Activated CD4-positive, alpha-beta T cell treated with anti-CD3 and anti-CD28 coated beads, Interleukin-2, Interleukin-6, amounts not matched to agents 100 ng/mL and 50 ng/mL, durations not matched to agents 16 hours and 8 hours (primary cell): ENCODE measurements around the gene ELN.
"Not testable (repeated sequence)": the region's sequence is repeated elsewhere in the genome, so short reads cannot be mapped to it uniquely, and the experiment has no call there.

Source experiments
- DNase-seq: peaks from one replicate; pipeline ENCODE4 v3.0.0-alpha.2; 2020

The ELN gene

DNA sequence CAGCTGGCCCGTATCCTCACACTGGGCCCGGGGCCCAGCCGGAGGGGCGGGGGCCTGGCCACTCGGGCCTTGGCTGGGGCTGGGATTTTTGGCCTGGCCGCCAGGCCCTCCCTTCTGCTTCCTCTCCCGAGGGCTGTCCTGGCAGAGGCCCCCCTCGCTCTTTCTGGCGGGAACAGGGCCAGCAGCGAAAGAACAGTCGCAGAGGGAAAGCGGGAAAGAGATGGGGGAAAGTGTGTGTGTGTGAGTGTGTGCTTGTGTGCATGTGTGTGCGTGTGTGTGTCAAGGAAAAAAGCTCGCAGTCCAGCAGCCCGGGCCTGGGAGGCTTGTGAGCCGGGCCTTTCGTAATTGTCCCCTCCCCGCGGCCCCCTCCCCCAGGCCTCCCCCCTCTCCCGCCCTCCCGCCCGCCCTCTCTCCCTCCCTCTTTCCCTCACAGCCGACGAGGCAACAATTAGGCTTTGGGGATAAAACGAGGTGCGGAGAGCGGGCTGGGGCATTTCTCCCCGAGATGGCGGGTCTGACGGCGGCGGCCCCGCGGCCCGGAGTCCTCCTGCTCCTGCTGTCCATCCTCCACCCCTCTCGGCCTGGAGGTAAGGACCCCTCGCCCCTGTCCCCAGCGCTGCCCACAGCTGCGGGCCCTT is at the start of gene ELN:
Gene ELN, plus strand, starts transcription at position 491 of the 638 bp plus-strand sequence. Its CDS starts 15 bp downstream, at position 506.
- DNase-seq: no peak

DNA sequence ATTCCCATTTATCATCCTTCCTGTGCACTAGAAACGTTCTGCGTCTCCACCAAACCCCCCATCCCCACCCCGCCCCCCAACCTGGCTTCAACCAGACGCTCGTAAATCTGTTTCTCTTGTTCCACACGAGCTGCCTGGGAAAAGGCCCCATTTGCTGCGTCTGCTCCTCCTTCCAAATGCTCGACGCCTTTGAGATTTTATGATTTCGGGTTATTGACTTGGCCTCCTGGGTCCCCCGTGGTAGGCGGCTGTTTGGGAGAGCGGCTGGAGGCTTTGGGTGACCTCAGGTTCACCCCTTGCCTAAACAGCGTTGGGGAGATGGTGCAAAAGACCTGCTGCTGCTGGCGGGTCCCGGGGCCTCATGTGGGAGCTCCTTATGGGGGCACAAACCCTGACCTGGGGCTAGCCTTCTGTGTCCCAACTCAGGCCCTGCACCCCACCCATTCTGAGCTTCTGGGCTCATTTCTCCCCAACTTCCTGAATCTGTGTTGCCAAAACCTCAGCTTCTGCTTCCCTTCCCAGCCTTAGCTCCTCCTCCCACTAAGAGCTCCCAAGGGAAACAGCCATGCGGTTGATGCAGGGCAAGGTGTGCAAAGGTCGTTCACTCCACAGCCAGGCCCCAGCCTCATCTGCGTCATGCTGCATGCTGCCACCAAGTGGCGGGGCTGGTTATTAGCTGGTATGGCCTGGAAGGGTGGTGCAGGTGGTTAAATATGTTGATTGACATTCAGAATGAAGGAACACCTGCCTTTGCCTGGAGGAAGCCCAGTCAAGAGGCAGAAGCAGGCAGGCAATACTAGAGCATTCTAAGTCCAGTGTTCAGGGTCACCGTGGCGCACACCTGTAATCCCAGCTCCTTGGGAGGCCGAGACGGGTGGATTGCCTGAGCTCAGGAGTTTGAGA is 49.1 kb upstream of the ELN start:
- peak; percentile 53 for DNase-seq

DNA sequence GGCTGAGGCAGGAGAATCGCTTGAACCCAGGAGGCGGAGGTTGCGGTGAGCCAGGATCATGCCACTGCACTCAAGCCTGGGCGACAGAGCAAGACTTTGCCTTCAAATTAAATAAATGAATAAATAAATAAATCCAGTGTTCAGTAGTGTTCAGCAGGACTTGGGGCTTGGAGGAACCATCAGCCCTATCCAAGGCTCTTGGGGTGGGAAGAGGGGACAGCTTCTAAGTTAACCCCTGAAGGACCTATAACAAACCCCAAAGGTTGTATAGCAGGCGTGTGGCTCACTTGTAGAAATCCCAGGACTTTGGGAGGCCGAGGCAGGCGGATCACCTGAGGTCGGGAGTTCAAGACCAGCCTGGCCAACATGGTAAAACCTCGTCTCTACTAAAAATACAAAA is 48.3 kb upstream of the ELN start:
- DNase-seq: not testable (repeated sequence)

DNA sequence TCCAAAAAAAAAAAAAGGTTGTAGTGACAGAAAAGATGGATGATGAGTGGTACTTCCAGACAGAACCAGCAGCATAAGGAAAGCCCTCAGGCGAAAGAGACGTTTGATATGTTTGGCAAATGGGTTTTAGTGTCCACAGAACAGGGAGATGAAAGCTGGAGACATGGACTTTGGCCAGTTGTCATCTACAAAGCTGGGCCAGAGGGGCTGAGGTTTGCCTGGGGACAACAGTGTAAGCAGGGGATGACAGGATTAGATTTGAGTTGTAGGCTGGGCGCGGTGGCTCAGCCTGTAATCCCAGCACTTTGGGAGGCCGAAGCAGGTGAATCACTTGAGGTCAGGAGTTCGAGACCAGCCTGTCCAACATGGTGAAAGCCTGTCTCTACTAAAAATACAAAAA is 47.8 kb upstream of the ELN start:
- DNase-seq: no peak

DNA sequence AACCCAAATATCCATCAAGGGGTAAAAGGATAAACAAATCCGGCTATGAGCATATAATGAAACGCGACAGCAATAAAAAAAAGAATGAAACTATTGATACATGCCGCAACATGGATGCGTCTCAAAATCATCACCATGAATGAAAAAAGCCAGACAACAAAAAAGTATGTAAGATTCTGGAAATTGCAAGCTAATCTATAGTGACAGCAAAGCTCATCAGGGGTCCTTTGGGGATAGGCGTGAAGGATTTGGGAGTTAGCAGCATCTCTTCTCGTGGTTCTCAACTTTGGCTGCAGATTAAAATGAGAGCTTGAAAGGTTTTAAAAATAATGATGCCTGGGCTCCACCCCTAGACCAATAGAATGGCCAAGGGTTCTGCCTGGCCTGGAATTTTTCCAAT is 46.0 kb upstream of the ELN start:
- DNase-seq: no peak

DNA sequence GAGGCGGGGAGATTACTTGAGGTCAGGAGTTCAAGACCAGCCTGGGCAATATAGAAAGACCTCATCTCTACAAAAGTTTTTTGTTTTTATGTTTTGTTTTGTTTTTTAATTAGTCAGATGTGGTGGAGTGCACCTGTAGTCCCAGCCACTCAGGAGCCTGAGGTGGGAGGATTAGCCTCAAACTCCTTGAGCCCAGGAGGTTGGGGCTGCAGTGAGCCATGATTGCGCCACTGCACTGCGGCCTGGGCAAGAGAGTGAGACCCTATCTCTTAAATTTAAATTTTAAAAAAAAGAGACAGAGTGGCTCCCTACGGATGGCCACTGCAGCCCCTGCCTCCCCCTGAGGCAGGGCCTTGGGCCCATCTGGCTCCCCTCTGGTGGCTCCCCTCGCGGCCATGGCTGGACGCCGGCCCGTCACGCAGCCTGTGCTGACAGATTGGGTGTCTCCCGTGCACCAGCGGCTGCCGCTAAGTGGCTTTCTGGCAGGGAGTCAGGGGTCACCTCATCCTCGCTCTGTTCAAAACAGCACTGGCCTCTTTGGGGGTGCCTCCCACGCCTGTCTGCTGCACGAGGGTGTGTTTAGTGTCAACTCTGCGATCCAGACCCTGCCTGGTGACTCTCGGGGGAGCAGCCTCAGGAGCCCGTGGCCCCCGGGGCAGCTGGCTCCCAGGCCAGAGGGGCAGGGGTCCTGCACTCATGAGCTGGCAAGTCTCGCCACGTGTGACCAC is 44.4 kb upstream of the ELN start:
- DNase-seq: no peak

DNA sequence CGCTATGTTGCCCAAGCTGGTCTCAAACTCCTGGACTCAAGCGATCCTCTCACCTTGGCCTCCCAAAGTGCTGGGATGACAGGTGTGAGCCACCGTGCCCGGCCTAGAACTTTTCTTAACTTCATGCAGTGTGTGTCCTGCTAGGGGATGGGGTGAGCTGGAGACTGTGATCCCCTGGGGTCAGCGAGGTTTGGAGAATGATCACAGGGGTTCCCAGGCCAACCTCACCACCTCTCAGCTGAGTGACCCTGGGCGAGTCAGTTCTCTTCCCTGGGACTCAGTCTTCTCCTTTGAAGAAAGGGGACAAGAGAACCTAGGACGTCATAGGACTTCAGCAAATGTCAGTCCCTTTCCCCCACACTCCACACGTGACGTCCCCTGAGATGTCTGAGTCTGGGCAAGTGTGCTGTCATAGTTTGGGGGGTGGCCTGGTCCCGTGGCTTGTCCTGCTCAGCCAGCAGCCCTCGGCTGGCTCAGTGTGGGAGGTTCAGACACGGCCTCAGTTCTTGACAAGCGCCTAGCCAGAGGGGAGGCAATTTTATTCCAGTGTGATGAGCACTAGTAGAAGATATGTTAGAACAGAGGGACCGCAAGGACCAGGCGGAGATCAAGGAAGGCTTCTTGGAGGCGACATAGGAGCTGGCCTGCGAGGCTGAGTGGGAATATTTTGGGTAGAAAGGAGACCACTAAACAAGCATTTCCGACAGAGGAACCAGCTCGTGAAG is 43.3 kb upstream of the ELN start:
- no peak for DNase-seq

DNA sequence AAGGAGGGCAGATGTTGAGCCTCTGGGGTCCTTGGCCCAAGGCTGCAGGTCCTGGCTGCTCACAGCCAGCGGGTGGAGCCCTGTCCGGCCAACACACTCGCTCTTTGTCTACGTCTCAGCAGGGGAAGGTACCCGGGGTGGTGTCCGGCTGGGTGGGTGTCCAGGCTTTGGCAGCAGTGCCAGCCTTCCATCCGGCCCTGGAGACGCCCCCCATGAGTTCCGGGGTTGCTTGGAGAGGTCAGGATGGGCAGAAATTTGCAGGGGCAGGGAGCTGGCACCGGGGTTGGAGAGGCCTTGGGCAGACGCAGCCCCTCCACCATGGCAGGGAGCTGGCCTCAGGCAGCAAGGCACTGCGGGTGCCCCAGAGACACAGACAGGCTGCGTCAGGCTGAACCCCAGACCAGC is 42.2 kb upstream of the ELN start:
- DNase-seq: no peak

DNA sequence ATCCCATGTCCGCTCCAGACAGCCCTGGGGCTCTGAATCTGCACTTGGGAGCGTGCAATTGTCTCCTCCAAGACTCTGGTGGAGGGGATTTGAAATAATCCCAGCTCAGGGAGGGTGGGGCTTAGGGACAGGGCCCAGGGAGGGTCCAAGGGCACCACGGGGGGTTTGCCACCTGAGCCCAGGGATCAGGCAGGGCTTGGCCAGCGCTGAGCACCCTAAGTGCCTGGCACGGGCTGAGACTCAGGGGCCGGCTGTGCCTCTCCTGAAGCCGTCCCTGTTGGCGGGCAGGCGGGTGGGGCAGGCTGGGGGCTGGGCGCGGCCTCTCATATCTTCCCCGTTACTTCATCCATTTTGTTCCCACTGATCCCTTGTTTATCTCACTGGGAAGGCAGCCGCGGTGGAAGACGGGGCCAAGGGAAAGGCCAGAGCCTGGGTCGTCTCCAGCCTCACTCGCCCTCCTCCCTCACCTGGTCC is 41.8 kb upstream of the ELN start:
- no peak for DNase-seq

DNA sequence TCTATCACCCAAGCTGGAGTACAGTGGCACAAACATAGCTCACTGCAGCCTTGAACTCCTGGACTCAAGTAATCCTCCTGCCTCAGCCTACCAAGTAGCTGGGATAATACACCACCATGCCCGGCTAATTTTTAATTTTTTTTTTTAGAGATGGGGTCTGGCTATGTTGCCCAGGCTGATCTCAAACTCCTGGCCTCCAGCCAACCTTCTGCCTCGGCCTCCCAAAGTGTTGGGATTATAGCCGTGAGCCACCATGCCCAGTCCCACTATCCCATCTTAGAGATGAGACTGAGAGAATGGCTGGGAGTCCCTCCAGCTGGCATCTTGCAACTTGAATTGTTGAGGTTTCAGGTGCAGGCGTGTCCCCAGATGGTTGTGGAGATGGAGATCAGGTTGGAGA is 40.7 kb upstream of the ELN start:
- DNase-seq: no peak

DNA sequence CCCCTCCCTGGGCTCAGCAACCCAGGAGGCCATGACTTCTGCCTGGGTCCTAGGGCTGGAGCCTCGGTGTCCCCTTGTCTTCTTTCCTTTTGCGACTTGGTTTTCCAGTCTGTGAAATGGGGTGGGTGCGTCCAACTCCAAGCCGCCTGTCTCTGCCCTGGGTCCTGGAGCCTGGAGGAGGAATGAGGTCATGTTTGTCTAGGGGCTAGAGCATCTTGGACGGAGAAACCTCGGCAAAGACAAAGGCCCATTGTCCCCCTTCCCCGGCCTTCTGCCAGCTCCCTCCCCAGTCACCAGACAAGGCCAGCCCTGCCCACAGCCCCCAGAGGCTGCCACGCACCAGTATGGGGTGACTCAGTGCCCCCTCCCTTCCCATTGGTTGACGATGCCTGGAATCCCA is 39.8 kb upstream of the ELN start:
- no peak for DNase-seq

DNA sequence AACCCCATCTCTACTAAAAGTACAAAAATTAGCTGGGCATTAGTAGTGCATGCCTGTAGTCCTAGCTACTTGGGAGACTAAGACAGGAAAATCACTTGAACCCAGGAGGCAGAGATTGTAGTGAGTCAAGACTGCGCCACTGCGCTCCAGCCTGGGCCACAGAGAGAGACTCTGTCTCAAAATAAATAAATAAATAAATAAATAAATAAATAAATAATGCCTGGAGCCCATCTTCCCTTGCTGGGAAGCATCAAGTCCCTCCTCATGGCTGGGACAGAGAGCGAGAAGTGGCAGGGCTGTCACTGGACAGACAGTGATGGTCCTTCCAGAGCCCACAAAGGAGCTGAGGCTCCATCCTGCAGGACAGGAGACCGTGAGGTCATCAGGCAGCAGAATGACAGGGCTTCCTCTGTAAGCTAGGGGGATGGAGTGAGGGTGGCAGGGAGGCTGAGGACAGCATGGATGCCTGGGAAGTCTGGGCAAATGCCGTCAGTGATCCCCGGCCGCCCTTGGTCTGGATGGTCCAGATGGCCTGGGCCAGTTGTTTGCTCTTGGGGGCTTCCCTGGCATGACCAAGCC is 36.4 kb upstream of the ELN start:
- no peak for DNase-seq

DNA sequence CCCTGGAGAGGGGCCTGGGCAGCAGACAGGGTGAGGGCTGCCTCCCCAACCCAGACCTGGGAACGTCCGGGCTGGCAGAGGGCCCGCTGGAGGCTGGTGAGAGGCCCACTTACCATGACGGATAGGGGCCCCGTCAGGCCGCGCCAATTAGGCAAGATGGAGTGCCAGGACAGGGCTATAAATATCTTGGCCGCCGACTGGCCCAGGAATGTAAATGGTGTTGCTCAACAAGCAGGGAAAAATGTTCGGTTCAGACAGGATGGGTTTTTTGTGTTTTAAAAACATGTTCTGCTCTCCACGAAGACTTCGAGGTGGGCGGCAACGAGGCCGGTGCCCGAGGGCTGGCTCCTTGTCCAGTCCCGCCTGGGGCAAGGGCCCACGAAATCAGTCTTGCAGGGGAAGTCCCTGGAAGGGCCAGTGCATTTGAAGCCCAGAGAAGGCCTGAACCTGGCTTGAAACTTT is 35.8 kb upstream of the ELN start:
- DNase-seq: no peak

DNA sequence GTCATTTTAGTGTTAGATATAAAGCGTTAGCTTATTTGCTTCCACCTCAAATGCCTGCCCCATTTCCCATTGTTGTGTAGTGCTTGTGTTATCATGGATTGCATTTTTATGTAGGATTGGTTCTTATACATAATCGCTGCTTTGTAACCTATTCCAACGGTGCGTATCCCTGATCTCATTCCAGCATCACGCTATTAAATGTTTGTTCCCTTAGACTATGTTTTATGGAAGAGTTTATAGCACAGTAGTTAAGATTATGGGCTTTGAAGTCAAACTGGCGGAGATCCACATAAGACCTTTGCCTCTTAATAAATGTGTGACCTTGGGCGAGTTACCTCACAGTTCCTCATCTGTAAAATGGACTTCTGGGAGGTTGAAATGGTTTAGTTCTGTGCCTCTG is 34.0 kb upstream of the ELN start:
- no peak for DNase-seq

DNA sequence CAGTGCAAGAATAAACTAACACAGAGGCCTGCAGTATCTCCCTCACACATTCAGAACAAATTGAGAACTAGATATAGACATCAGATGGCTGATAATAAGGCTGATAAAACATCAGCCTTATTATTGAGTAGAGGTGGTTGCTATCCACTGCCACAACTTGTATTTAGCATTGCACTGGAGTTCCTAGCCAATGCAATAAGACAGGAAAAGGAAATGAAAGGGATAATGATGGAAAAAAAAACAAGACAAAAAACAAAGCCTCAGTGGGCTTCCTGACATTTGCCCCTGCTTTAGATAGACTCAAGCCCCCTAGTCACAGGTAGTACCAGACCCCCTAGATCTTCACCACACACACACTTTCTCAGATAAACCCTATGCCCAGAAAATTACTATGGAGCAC is 33.2 kb upstream of the ELN start:
- no peak for DNase-seq

DNA sequence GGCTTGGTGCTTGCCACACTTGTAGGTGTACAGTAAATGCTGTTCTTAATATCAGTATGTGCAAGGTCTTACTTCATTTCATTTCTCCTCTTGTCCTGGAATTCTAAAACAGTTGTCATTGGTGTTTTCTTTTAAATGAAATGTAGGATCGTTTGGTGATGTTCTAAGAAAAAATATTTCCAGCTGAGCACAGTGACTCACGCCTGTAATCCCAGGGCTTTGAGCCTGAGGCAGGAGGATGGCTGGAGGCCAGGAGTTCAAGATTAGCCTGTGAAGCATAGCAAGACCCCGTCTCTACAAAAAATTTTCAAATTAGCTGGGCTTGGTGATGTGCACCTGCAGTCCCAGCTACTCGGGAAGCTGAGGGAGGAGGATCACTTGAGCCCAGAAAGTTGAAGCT is 32.6 kb upstream of the ELN start:
- no peak for DNase-seq

DNA sequence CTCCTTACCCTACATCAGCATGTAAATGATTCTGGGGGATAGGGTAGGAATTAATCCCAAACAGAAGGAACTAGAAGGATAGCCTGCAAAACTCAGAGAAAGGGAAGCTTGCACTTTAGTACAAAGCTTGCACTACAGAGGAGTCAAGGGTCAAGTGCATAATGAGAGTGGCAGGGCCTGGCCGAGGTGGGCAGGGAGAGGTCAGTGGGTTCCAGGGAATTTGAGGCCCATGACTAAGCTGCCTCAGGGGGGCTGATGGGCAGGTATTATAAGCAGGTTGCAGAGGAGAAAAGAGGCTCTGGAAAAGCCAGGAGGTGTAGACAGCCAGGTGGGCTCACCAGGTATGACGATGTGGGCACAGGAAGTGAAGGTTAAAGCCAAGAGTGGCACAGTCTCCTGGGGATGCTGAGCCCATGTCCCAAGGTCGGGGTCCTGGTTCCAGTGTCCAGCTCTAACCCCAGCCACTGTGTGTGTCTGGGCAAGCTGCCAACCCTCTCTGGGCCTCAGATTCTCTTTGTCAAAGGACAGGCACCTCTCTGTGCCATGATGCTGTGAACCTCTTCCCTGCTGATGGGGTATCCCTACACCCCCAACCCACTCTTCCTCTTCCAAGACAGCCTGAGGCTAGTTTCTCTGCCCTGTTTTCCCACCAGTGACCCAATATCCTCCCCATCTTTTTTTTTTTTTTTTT is 32.0 kb upstream of the ELN start:
- DNase-seq: no peak

DNA sequence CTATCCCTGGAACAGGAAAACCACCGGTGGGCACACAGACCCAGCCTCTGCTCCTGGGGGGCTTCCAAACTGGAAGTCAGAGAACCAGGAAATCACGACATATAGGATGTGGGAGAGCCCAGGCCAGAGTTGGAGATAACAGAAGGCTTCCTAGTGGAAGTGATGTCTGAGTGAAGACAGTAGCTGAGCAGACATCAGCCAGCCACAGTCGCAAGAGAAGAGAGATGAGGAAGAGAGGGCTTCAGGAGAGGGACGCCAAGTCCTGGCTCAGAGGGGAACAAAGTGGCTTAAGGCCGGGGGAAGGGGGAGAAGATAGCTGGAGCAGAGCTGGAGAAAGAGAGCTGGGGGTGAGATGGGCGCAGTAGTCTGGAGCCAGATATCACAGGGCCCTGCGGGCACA is 30.9 kb upstream of the ELN start:
- no peak for DNase-seq

DNA sequence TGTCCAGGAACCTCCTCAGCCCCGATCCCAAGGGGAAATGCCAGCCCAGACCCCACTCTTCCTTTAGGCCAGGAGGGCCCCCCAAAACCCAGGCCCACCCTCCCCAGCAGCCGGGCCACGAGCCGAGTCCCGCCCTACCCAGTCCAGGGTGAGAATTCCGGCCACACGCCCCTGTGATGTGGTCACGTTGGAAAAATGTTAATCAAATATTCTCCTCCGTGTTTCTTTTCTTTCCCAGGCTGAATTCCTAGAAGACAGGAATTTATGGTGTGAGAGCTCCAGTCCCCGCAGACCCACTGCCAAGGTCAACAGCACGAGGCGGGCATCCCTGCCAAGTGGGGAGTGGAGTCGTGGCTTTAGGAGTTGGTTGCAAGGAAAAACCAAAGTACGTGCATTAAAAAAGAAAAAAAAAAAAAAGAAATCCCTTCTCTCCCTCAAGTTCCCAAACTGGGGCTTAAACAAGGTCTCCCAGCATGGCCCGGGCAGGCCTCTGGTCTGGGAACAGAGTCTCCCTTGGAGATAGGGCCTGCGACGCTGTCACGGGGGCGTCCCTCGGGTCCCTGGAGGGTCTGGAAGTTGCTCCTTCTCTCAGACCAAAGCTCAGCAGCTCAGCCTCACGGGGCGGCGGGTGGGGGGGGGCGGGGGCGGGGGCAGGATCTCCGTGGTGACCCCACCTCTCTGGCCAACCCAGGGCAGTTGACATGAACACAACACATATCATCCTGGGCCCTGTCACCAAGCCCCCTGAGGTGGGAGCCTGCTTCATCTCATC is 28.1 kb upstream of the ELN start:
- DNase-seq: no peak

DNA sequence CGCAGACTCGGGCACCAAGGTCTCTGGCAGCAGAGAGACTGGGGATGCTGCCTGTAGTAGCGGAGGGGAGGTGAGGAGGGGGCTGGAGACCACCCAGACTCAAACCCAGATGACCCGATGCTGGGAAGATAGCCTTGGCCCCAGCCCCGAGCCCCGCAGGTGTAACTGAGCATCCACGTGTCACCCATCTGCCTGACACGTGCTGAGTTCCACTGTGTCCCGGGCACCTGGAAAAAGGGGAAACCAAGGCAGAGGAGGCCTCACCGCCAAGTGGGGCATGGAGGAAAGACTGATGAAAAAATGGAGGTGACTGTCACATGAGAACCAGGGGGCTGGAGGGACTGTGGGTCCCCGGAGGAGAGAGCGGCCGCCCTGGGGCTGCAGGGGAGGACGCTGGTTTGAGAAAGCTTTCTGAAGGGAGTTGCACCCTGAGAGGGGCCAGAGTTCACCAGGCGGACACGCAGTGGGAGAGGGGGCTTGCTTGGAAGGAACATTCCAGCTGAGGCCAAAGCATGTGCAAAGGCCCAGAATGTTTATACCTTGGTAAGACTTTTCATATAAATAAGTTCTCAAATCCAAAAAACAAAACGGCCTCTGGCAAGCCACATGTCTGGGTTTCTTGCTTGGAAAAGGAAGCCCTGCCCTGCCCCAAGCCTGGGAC is 27.4 kb upstream of the ELN start:
- DNase-seq: no peak

DNA sequence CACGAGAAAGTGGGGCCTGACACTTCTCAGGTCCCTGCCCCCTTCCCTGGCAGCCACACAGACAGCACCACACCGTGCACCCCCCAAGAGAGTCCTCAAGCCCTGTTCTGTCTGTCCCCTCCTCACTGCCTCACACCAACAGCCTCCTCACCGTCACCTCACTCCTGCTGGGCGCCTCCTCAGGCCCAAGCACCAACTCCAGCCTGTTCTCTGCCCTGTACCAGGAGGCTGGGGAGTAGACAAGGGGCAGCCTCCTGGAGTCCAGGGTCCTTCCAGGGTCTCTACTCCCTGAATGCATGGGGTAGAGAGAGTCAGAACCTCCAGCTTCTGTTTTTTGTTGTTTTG is 26.9 kb upstream of the ELN start:
- DNase-seq: no peak
